GM19099 (cell line): ENCODE data around the gene DENND1A.

Source experiments
- POLR2A ChIP-seq: IDR thresholded peaks from 3 replicates; pipeline ENCODE4 v1.6.1; 2011; ENCODE audit warnings: low read depth; ENCODE audit not compliant: insufficient read length; ENCODE audit errors: extremely low read depth

The DENND1A gene

GRCh38 chr9:123470121-123470782, 459.7 kb downstream of the DENND1A start:
- no peak for TF ChIP-seq POLR2A

- TF ChIP-seq POLR2A, result no peak
These were observed 460.6 kb downstream of the DENND1A start for GRCh38 chr9:123469282-123469681.

GRCh38 chr9:123468541-123468940, 461.4 kb downstream of the DENND1A start:
- TF ChIP-seq POLR2A, result no peak

- no peak for TF ChIP-seq POLR2A
These were observed 464.6 kb downstream of the DENND1A start for GRCh38 chr9:123465304-123465703.

GRCh38 chr9:123460091-123460490, 469.8 kb downstream of the DENND1A start:
- no peak for TF ChIP-seq POLR2A

GRCh38 chr9:123457583-123457982, 472.3 kb downstream of the DENND1A start:
- TF ChIP-seq POLR2A, result no peak

- TF ChIP-seq POLR2A, result no peak
These were observed 473.9 kb downstream of the DENND1A start for GRCh38 chr9:123456011-123456410.

- no peak for TF ChIP-seq POLR2A
These were observed 474.7 kb downstream of the DENND1A start for GRCh38 chr9:123455187-123455586.

GRCh38 chr9:123454361-123454760, 475.6 kb downstream of the DENND1A start:
- TF ChIP-seq POLR2A, result no peak

GRCh38 chr9:123453831-123454321, 476.1 kb downstream of the DENND1A start:
- TF ChIP-seq POLR2A, result no peak

GRCh38 chr9:123453076-123453667, 476.8 kb downstream of the DENND1A start:
- TF ChIP-seq POLR2A, result no peak

GRCh38 chr9:123450996-123451395, 478.9 kb downstream of the DENND1A start:
- TF ChIP-seq POLR2A, result no peak

GRCh38 chr9:123450098-123450770, 479.7 kb downstream of the DENND1A start:
- no peak for TF ChIP-seq POLR2A

GRCh38 chr9:123447934-123448646, 481.8 kb downstream of the DENND1A start:
- no peak for TF ChIP-seq POLR2A

- TF ChIP-seq POLR2A, result no peak
These were observed 483.8 kb downstream of the DENND1A start for GRCh38 chr9:123445981-123446610.
